OCI-LY1 (cell line): ENCODE data around the gene SAGE1.

ENCODE experiments used
- H2AFZ ChIP-seq: fragments of 200-600 bp; sonication (generic), shearing (Covaris generic); 2 replicates; pipeline ENCODE4 v1.6.0; 2014; ENCODE audit warnings: antibody characterized with exemption, mild to moderate bottlenecking, low read length
- H3F3A ChIP-seq: fragments of 200-600 bp; sonication (generic), shearing (Covaris generic); 2 replicates; pipeline ENCODE4 v1.6.0; 2014; ENCODE audit warnings: mild to moderate bottlenecking, antibody characterized with exemption, low read length, moderate library complexity; ENCODE audit not compliant: insufficient read depth
- H3K27ac ChIP-seq: fragments of 200-600 bp; sonication (generic); 2 replicates; pipeline ENCODE4 v1.5.1; 2014; ENCODE audit warnings: low read length, mixed run types, mild to moderate bottlenecking, low read depth; ENCODE audit not compliant: poor library complexity, severe bottlenecking
- H3K27me3 ChIP-seq: fragments of 200-600 bp; sonication (generic); 2 replicates; pipeline ENCODE4 v1.6.0; 2014; ENCODE audit warnings: antibody characterized with exemption, mild to moderate bottlenecking, low read length, moderate library complexity; ENCODE audit not compliant: insufficient read depth
- H3K36me3 ChIP-seq: fragments of 200-600 bp; sonication (generic); 2 replicates; pipeline ENCODE4 v1.6.1; 2014; ENCODE audit warnings: mild to moderate bottlenecking, antibody characterized with exemption, low read length, moderate library complexity, mixed read lengths; ENCODE audit not compliant: insufficient read depth
- H3K4me1 ChIP-seq: fragments of 200-600 bp; sonication (generic); 2 replicates; pipeline ENCODE4 v1.5.1; 2014; ENCODE audit warnings: mild to moderate bottlenecking, low read length, moderate library complexity; ENCODE audit not compliant: insufficient read depth, severe bottlenecking
- H3K4me2 ChIP-seq: fragments of 200-600 bp; sonication (generic), shearing (Covaris generic); 2 replicates; pipeline ENCODE4 v1.6.1; 2014; ENCODE audit warnings: low read length
- H3K4me3 ChIP-seq: fragments of 200-600 bp; sonication (generic); 2 replicates; pipeline ENCODE4 v1.5.1; 2014; ENCODE audit warnings: low read length, low read depth, mild to moderate bottlenecking, mixed read lengths; ENCODE audit not compliant: poor library complexity, severe bottlenecking
- H3K79me2 ChIP-seq: fragments of 200-600 bp; shearing (Covaris generic); 2 replicates; pipeline ENCODE4 v1.6.1; 2016; ENCODE audit warnings: mixed run types, low read length, mixed read lengths; ENCODE audit not compliant: insufficient read depth
- H3K9ac ChIP-seq: fragments of 200-600 bp; sonication (generic), shearing (Covaris generic); 2 replicates; pipeline ENCODE4 v1.6.1; 2014; ENCODE audit warnings: mild to moderate bottlenecking, low read length, mixed read lengths
- H3K9me2 ChIP-seq: fragments of 200-600 bp; sonication (generic), shearing (Covaris generic); 2 replicates; pipeline ENCODE4 v1.6.1; 2014; ENCODE audit warnings: low read depth, mild to moderate bottlenecking, low read length, mixed read lengths
- H3K9me3 ChIP-seq: fragments of 200-600 bp; shearing (Covaris generic); 2 replicates; pipeline ENCODE4 v1.6.1; 2014; ENCODE audit warnings: low read length, mixed read lengths
- H4K20me1 ChIP-seq: fragments of 200-600 bp; sonication (generic), shearing (Covaris generic); 2 replicates; pipeline ENCODE4 v1.6.0; 2016; ENCODE audit warnings: mild to moderate bottlenecking, low read length; ENCODE audit not compliant: insufficient read depth
- CTCF ChIP-seq: fragments of 200-600 bp; sonication (generic), shearing (Covaris generic); IDR thresholded peaks from 2 replicates; pipeline ENCODE4 v1.5.1; 2017; ENCODE audit warnings: mild to moderate bottlenecking, antibody characterized with exemption, low read length, moderate library complexity, mixed read lengths
- EZH2 ChIP-seq: fragments of 200-600 bp; sonication (generic), shearing (Covaris generic); IDR thresholded peaks from 2 replicates; pipeline ENCODE4 v1.8.0; 2017; ENCODE audit warnings: borderline replicate concordance, mixed run types, mild to moderate bottlenecking, antibody characterized with exemption, low read length, moderate library complexity, mixed read lengths

Gene SAGE1

DNA sequence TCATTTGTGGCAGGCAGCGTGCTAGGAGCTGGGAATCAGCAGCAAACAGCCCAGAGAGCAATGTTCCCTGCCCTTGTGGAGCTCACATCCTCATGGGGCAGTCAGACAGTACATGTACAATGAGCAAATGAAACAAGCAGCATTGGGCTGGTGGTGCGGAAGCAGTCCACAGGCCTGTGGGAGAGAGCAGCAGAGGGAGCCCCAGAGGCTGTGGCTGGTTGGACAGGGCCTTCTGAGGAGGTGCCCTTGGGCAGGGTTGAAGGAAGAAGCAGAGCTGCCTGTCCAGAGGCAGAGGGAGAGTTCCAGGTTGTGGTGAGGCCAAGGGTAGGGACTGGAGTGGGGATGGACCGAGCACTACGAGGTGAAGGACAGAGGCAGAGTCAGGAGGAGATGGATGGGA is 57.8 kb downstream of the SAGE1 start:
- H3K9me3 ChIP-seq = no peaks in the 10 kb centered on the region
- H3K27me3 ChIP-seq = no peaks in the 10 kb centered on the region
- no peak overlapping the region for H3K27ac ChIP-seq
- H3K9me2 ChIP-seq = no peaks in the 10 kb centered on the region
- no peak overlapping the region for H3K4me2 ChIP-seq
- H3K9ac ChIP-seq = no peak overlapping the region
- no peaks in the 10 kb centered on the region for H3K36me3 ChIP-seq
- no peaks in the 10 kb centered on the region for H3K4me1 ChIP-seq
- no peaks in the 10 kb centered on the region for H3F3A ChIP-seq
- no peak overlapping the region for H3K4me3 ChIP-seq
- no peaks in the 10 kb centered on the region for H4K20me1 ChIP-seq
- TF ChIP-seq EZH2 (no peak), CTCF (no peak)
- no peak overlapping the region for H2AFZ ChIP-seq
- no peaks in the 10 kb centered on the region for H3K79me2 ChIP-seq
